ENCODE measurements around the gene CILP. TPM values are rescaled to one million over a fixed set of nuclear protein-coding genes. Genes with fewer than 3 reads are reported as not detected.
"Not testable (repeated sequence)": the region's sequence is repeated elsewhere in the genome, so short reads cannot be mapped to it uniquely, and the experiment has no call there.

CILP gene
- total and polyA plus RNA-seq, 8 donors, result 1.4 to 8.5 (median 1.6) TPM

DNA sequence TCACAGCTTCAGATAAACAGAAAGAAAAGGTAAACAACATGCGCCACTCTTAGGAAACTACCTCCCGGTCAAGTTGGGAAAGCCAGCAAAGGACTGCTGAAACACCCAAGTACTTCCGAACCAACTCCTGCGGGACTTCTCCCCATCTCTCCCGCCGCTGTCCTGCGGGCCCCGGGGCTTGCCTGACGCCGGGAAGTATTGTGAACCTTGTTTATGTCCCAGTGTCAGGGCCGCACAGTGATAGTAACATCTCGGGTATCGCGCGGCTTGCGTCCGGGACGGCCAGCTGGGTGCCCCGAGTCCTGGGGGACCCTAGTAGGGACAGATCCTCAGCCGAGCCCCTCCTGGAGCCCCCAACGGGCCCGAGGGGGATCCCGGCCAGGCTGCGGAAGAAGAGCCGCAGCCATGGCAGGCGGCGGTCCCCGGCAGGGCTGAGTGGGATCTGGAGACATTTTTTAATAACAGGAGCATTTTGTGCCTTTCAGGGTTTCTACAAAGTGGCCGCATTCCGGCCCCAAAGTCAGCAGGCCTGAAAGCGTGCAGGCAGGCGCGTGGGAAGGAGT, 26.9 kb downstream of the CILP start:
- intact Hi-C loops (cut with DNase I), result no loop called here
- Histone ChIP-seq H3K4me1 (peaks cover 21 to 45% of the 10 kb centered on the region in 2 donors), H3K4me3 (peak overlapping the region; percentile 87 to 97), H3K9me3 (no peaks in the 10 kb centered on the region), H3K27me3 (no peaks in the 10 kb centered on the region), H3K36me3 (peaks cover 0 to 3% of the 10 kb centered on the region in 2 donors), H3K27ac (peak overlapping the region; percentile 91 to 95)
- TF ChIP-seq, protein P1, sequence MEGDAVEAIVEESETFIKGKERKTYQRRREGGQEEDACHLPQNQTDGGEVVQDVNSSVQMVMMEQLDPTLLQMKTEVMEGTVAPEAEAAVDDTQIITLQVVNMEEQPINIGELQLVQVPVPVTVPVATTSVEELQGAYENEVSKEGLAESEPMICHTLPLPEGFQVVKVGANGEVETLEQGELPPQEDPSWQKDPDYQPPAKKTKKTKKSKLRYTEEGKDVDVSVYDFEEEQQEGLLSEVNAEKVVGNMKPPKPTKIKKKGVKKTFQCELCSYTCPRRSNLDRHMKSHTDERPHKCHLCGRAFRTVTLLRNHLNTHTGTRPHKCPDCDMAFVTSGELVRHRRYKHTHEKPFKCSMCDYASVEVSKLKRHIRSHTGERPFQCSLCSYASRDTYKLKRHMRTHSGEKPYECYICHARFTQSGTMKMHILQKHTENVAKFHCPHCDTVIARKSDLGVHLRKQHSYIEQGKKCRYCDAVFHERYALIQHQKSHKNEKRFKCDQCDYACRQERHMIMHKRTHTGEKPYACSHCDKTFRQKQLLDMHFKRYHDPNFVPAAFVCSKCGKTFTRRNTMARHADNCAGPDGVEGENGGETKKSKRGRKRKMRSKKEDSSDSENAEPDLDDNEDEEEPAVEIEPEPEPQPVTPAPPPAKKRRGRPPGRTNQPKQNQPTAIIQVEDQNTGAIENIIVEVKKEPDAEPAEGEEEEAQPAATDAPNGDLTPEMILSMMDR (IDR thresholded peaks at IDR 0.05), result no peak
- peak; percentile 47 to 89 (median 66) for DNase-seq
- peak; percentile 27 for ATAC-seq

DNA sequence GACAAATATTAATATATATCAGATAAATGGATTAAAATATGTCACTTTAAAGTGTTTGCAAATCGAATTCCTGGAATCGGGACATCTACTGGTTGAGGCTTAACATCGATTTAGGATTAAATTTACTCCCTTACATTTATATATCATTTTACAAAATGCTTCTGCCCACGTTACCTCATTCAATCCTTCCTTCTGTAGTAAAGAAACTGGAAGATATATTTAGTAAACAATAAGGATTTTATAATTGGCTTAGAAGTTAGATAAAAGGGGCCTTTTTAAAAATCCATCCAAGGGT, 27.5 kb downstream of the CILP start:
- ATAC-seq (no peak), DNase-seq (no peak)
- Histone ChIP-seq H3K36me3 (peaks cover 0 to 9% of the 10 kb centered on the region in 2 donors), H3K4me1 (peaks cover 21 to 48% of the 10 kb centered on the region in 2 donors), H3K27ac (peak overlapping the region; percentile 91 to 95), H3K4me3 (peak overlapping the region; percentile 87 to 97), H3K9me3 (no peaks in the 10 kb centered on the region), H3K27me3 (no peaks in the 10 kb centered on the region)
- TF ChIP-seq, protein P1 (IDR thresholded peaks at IDR 0.05), result no peak
- intact Hi-C loops (cut with DNase I), result no loop called here

DNA sequence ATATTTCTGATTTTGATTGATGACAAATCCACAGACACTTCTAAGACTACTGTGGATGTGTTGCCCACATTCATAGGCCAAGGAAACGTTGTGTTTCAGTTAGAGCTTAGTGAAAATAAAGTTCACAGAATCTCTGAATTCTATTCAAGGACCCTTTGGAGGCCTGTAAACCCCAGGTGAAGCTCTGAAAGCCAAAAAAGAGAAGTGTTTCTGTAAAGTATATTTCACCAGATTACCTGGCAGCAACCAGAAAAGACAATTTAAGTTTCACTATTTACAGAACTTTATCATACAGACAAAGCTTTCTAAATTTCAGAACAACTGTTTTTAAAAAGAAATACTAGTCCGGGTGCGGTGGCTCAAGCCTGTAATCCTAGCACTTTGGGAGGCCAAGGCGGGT, 28.7 kb downstream of the CILP start:
- Histone ChIP-seq H3K9me3 (no peaks in the 10 kb centered on the region), H3K27ac (no peak overlapping the region), H3K27me3 (no peaks in the 10 kb centered on the region), H3K36me3 (peaks cover 0 to 22% of the 10 kb centered on the region in 2 donors), H3K4me1 (peaks cover 21 to 55% of the 10 kb centered on the region in 2 donors), H3K4me3 (peak overlapping the region in 1 of 2 donors; percentile 87)
- DNase-seq, result no peak
- no peak for ATAC-seq
- intact Hi-C loops (cut with DNase I), result no loop called here
- TF ChIP-seq, protein P1 (IDR thresholded peaks at IDR 0.05), result no peak

DNA sequence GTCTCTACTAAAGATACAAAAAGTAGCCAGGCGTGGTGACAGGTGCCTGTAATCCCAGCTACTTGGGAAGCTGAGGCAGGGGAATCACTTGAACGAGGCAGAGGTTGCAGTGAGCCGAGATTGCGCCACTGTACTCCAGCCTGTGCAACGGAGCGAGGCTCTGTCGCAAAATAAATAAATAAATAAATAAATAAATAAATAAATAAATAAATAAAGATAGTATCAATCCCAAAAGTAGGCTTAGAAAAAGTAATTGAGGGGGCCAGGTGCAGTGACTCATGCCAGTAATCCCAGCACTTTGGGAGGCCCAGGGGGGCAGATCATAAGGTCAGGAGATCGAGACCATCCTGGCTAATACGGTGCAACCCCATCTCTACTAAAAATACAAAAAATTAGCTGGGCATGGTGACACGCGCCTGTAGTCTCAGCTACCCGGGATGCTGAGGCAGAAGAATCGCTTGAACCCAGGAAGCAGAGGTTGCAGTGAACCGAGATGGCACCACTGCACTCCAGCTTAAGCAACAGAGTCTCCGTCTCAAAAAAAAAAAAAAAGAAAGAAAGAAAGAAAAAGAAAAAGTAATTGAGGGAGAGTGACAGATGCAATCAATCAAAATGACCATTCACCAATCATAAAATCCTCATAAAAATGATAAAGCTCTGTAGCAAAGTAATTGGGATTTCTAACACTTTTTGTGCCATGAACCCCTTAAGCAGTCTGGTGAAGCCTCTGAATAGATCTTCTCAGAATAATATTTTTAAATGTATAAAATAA, 29.5 kb downstream of the CILP start:
- H3K4me3 ChIP-seq; intact Hi-C loops (cut with DNase I); ATAC-seq; H3K27me3 ChIP-seq; H3K9me3 ChIP-seq; DNase-seq; H3K27ac ChIP-seq: not testable (repeated sequence)
- H3K36me3 ChIP-seq, result peaks cover 0 to 30% of the 10 kb centered on the region in 2 donors
- H3K4me1 ChIP-seq, result peaks cover 21 to 57% of the 10 kb centered on the region in 2 donors

DNA sequence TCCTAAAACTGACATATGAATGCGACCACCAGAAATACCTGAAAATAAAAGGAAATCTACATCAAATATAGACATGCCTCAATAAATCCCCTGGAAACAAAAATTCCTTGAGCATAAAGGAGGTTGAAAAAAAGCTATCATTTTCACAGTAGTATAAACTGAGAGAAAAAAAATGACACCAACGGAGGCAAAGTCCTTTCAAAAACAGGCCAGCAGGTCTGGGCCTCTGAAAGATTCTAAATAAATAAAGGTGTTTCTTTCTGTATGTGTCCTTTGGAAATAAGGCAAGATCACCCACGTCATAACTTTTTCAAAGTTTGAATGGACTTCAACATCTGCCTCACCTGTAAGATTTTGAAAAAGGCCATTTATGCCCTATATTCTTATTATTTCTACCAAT, 31.1 kb downstream of the CILP start:
- ATAC-seq, result no peak
- H3K27me3 ChIP-seq, result no peaks in the 10 kb centered on the region
- H3K4me1 ChIP-seq, result peaks cover 17 to 50% of the 10 kb centered on the region in 2 donors
- H3K27ac ChIP-seq, result no peak overlapping the region
- TF ChIP-seq, protein P1 (IDR thresholded peaks at IDR 0.05), result no peak
- intact Hi-C loops (cut with DNase I), result no loop called here
- no peak overlapping the region for H3K4me3 ChIP-seq
- no peaks in the 10 kb centered on the region for H3K9me3 ChIP-seq
- no peak for DNase-seq
- H3K36me3 ChIP-seq, result peaks cover 0 to 46% of the 10 kb centered on the region in 2 donors

All from left lung (tissue), 10 donors.